Stimulated activated CD8-positive, alpha-beta memory T cell treated with anti-CD3 and anti-CD28 coated beads, Interleukin-4, amount 100 ng/mL, for 24 hours (primary cell): ENCODE results near the gene UTY.

Experiments used
- DNase-seq: peaks from one replicate; pipeline ENCODE4 v3.0.0-alpha.2; 2020; ENCODE audit warnings: low read depth

The UTY gene

GRCh38 chrY:13479828-13480227 lies at the start of gene UTY:
Gene UTY, minus strand, starts transcription at chrY:13480033. Its CDS starts 368 bp downstream, at chrY:13479665.
- no peak for DNase-seq

- no peak for DNase-seq
Observed at GRCh38 chrY:13520474-13520873, 40.6 kb upstream of the UTY start.

- DNase-seq: no peak
Observed at GRCh38 chrY:13501215-13501614, 21.4 kb upstream of the UTY start.

GRCh38 chrY:13493737-13494136 lies 13.9 kb upstream of the UTY start:
- no peak for DNase-seq

GRCh38 chrY:13492408-13492807 lies 12.6 kb upstream of the UTY start:
- no peak for DNase-seq

GRCh38 chrY:13488738-13489137 lies 8.9 kb upstream of the UTY start:
- no peak for DNase-seq

GRCh38 chrY:13479121-13479711 lies 617 bp downstream of the UTY start:
- DNase-seq: no peak

GRCh38 chrY:13478126-13478785 lies 1.6 kb downstream of the UTY start:
- no peak for DNase-seq

- DNase-seq: no peak
Observed at GRCh38 chrY:13474997-13475396, 4.8 kb downstream of the UTY start.

- no peak for DNase-seq
Observed at GRCh38 chrY:13451572-13451971, 28.3 kb downstream of the UTY start.

- DNase-seq: no peak
Observed at GRCh38 chrY:13450596-13451130, 29.2 kb downstream of the UTY start.

- DNase-seq: no peak
Observed at GRCh38 chrY:13445566-13445965, 34.3 kb downstream of the UTY start.

- no peak for DNase-seq
Observed at GRCh38 chrY:13443146-13443545, 36.7 kb downstream of the UTY start.

- DNase-seq: no peak
Observed at GRCh38 chrY:13440811-13441210, 39.0 kb downstream of the UTY start.

- no peak for DNase-seq
Observed at GRCh38 chrY:13435968-13436937, 43.6 kb downstream of the UTY start.

- DNase-seq: no peak
Observed at GRCh38 chrY:13435206-13435967, 44.4 kb downstream of the UTY start.

GRCh38 chrY:13432293-13433025 lies 47.4 kb downstream of the UTY start:
- no peak for DNase-seq

- no peak for DNase-seq
Observed at GRCh38 chrY:13429551-13429950, 50.3 kb downstream of the UTY start.

- DNase-seq: no peak
Observed at GRCh38 chrY:13423281-13423732, 56.5 kb downstream of the UTY start.

- DNase-seq: no peak
Observed at GRCh38 chrY:13416869-13417661, 62.8 kb downstream of the UTY start.
